Skeletal muscle tissue (tissue), 4 donors: ENCODE results near the gene MEMO1. TPM values are rescaled to one million over a fixed set of nuclear protein-coding genes. Genes with fewer than 3 reads are reported as not detected.
A peak's percentile ranks its signal among the peaks of the same experiment; 100 is the strongest.
"Not testable (repeated sequence)": the region's sequence is repeated elsewhere in the genome, so short reads cannot be mapped to it uniquely, and the experiment has no call there.

Source experiments
- H3K27ac ChIP-seq: one replicate; pipeline ENCODE4 v1.7.0; 2013; ENCODE audit warnings: mild to moderate bottlenecking, low read depth, low read length, inconsistent platforms
- H3K27me3 ChIP-seq, 3 donors: one replicate each; pipeline ENCODE4 v1.7.0; 2013; ENCODE audit warnings: low read length in 3 of 3; ENCODE audit not compliant: control insufficient read depth in 3 of 3, insufficient read depth in 3 of 3
- H3K36me3 ChIP-seq, 3 donors: one replicate each; pipeline ENCODE4 v1.7.0; 2013; ENCODE audit warnings: low read length in 3 of 3; ENCODE audit not compliant: control insufficient read depth in 3 of 3, insufficient read depth in 3 of 3
- H3K4me1 ChIP-seq, 3 donors: one replicate each; pipeline ENCODE4 v1.7.0; 2013; ENCODE audit warnings: low read length in 3 of 3, mild to moderate bottlenecking in 3 of 3; ENCODE audit not compliant: control insufficient read depth in 3 of 3, insufficient read depth in 3 of 3
- H3K4me3 ChIP-seq, 3 donors: one replicate each; pipeline ENCODE4 v1.7.0; 2013; ENCODE audit warnings: low read length in 3 of 3
- H3K9ac ChIP-seq, 3 donors: one replicate each; pipeline ENCODE4 v1.7.0; 2013; ENCODE audit warnings: low read length in 3 of 3, mild to moderate bottlenecking in 3 of 3, moderate library complexity in 2 of 3, low read depth in 1 of 3
- H3K9me3 ChIP-seq, 3 donors: one replicate each; pipeline ENCODE4 v1.7.0; 2013; ENCODE audit warnings: low read length in 3 of 3; ENCODE audit not compliant: control insufficient read depth in 3 of 3
- total RNA-seq: library from RNA; depleted of rRNA; stranded (reverse); fragments of >200 nt; gene quantifications from one replicate; pipeline ENCODE4 v1.2.3, GENCODE V29; 2014
- donor health status: Osteomylitis.

MEMO1 gene
- 43.8 TPM for total RNA-seq

GRCh38 chr2:32010670-32011484 lies at the start of gene MEMO1:
Gene MEMO1, minus strand, starts transcription at chr2:32011008. Its CDS starts 761 bp downstream, at chr2:32010247.
- H3K9me3 ChIP-seq = no peaks in the 10 kb centered on the region

GRCh38 chr2:32060266-32060665 lies 49.5 kb upstream of the MEMO1 start:
- H3K27ac ChIP-seq = no peak overlapping the region

More at GRCh38 chr2:32010670-32011484, at the start of gene MEMO1:
- Histone ChIP-seq H3K36me3 (no peaks in the 10 kb centered on the region), H3K27me3 (no peaks in the 10 kb centered on the region), H3K4me3 (peak within 1 kb of the TSS; percentile 63 to 90 (median 89)), H3K27ac (peak within 1 kb of the TSS; percentile 88), H3K9ac (peak within 1 kb of the TSS; percentile 85 to 91 (median 89)), H3K4me1 (peaks cover 6 to 25% (median 14%) of the 10 kb centered on the region in 3 donors)

GRCh38 chr2:32058130-32058529 lies 47.3 kb upstream of the MEMO1 start:
- Histone ChIP-seq H3K27me3 (no peaks in the 10 kb centered on the region), H3K9ac (no peak overlapping the region), H3K9me3 (no peaks in the 10 kb centered on the region), H3K4me3 (no peak overlapping the region), H3K36me3 (no peaks in the 10 kb centered on the region), H3K27ac (no peak overlapping the region), H3K4me1 (peaks cover 0 to 5% (median 0%) of the 10 kb centered on the region in 3 donors)

More at GRCh38 chr2:32060266-32060665, 49.5 kb upstream of the MEMO1 start:
- H3K9ac ChIP-seq = no peak overlapping the region
- H3K4me1 ChIP-seq = peaks cover 2 to 11% (median 10%) of the 10 kb centered on the region in 3 donors
- no peaks in the 10 kb centered on the region for H3K36me3 ChIP-seq
- no peaks in the 10 kb centered on the region for H3K9me3 ChIP-seq
- H3K4me3 ChIP-seq = no peak overlapping the region
- no peaks in the 10 kb centered on the region for H3K27me3 ChIP-seq

- not testable (repeated sequence) for H3K4me1 ChIP-seq, H3K36me3 ChIP-seq, H3K4me3 ChIP-seq, H3K27ac ChIP-seq, H3K27me3 ChIP-seq, H3K9me3 ChIP-seq, H3K9ac ChIP-seq
These were observed 43.8 kb upstream of the MEMO1 start for GRCh38 chr2:32054583-32054982.

- H3K9me3 ChIP-seq = no peaks in the 10 kb centered on the region
- H3K9ac ChIP-seq = no peak overlapping the region
- no peak overlapping the region for H3K27ac ChIP-seq
- no peaks in the 10 kb centered on the region for H3K27me3 ChIP-seq
- H3K4me1 ChIP-seq = no peaks in the 10 kb centered on the region
- H3K4me3 ChIP-seq = no peak overlapping the region
- no peaks in the 10 kb centered on the region for H3K36me3 ChIP-seq
These were observed 41.1 kb upstream of the MEMO1 start for GRCh38 chr2:32051836-32052439.

- H3K9me3 ChIP-seq = no peaks in the 10 kb centered on the region
- H3K4me1 ChIP-seq = peaks cover 3 to 9% (median 6%) of the 10 kb centered on the region in 3 donors
- H3K4me3 ChIP-seq = no peak overlapping the region
These were observed 32.8 kb upstream of the MEMO1 start for GRCh38 chr2:32043561-32043960.

GRCh38 chr2:32039447-32040219 lies 28.8 kb upstream of the MEMO1 start, which contains the start of gene DPY30:
Gene DPY30, minus strand, starts transcription at chr2:32039805. Its CDS starts 349 bp downstream, at chr2:32039456.
- Histone ChIP-seq H3K27me3 (no peaks in the 10 kb centered on the region), H3K4me1 (peaks cover 3 to 9% (median 6%) of the 10 kb centered on the region in 3 donors), H3K9ac (peak within 1 kb of the TSS; percentile 36 to 94 (median 89)), H3K9me3 (no peaks in the 10 kb centered on the region), H3K27ac (peak within 1 kb of the TSS; percentile 51), H3K36me3 (peaks cover 2 to 9% (median 4%) of the 10 kb centered on the region in 3 donors), H3K4me3 (peak within 1 kb of the TSS; percentile 58 to 95 (median 79))

More at GRCh38 chr2:32043561-32043960, 32.8 kb upstream of the MEMO1 start:
- no peaks in the 10 kb centered on the region for H3K27me3 ChIP-seq
- no peak overlapping the region for H3K27ac ChIP-seq
- H3K36me3 ChIP-seq = no peaks in the 10 kb centered on the region
- no peak overlapping the region for H3K9ac ChIP-seq

- H3K4me1 ChIP-seq, H3K4me3 ChIP-seq, H3K9me3 ChIP-seq, H3K9ac ChIP-seq, H3K27me3 ChIP-seq, H3K27ac ChIP-seq: not testable (repeated sequence)
- peaks cover 5 to 17% (median 9%) of the 10 kb centered on the region in 3 donors for H3K36me3 ChIP-seq
These were observed 23.5 kb upstream of the MEMO1 start for GRCh38 chr2:32034198-32034887.

GRCh38 chr2:32018789-32019482 lies 8.1 kb upstream of the MEMO1 start:
- H3K4me1 ChIP-seq, H3K9ac ChIP-seq, H3K27me3 ChIP-seq, H3K9me3 ChIP-seq, H3K27ac ChIP-seq, H3K4me3 ChIP-seq: not testable (repeated sequence)
- peaks cover 18 to 30% (median 18%) of the 10 kb centered on the region in 3 donors for H3K36me3 ChIP-seq
